HCT116 (cell line): ENCODE measurements around the gene DCTN3. TPM values are rescaled to one million over a fixed set of nuclear protein-coding genes. Genes with fewer than 3 reads are reported as not detected.

Source experiments
- ATAC-seq: fragments of 200-7000 bp; cut with Tn5 transposase; 2 replicates; pipeline ENCODE4 v1.9.1; 2020; ENCODE audit warnings: mild to moderate bottlenecking, moderate library complexity
- BruUV-seq: library from RNA; stranded (reverse); fragments of 400-500 nt; replicated peaks from 2 replicates; lab custom pipeline; 2021; lab: Mats Ljungman, UMichigan
- CTCF ChIA-PET: fragments of 300-600 bp; sonication (Branson Sonifier 250); formaldehyde crosslinking; loops from one replicate; lab custom pipeline; 2021; ENCODE audit warnings: antibody characterized with exemption; lab: Charles Lee
- POLR2A ChIA-PET: fragments of 300-600, 350-600 bp; sonication (Branson Sonifier 250); formaldehyde crosslinking; loops from one replicate; lab custom pipeline; 2021; ENCODE audit warnings: antibody characterized with exemption; lab: Charles Lee
- RAD21 ChIA-PET, 2 experiments: fragments of 300-600 bp; sonication (Branson Sonifier 250); formaldehyde crosslinking; loops; one replicate each; lab custom pipeline; 2023; ENCODE audit warnings: low total read pairs in 2 of 2; ENCODE audit not compliant: uncharacterized antibody in 2 of 2, unreplicated experiment in 2 of 2, low non-redundant PET in 1 of 2; lab: Charles Lee
- DNase-seq: peaks from one replicate; pipeline ENCODE4 v3.0.0-alpha.2; 2010; ENCODE audit warnings: low read depth, low spot score
- H2AFZ ChIP-seq: fragments of 200-600 bp; shearing (Covaris generic), sonication (generic); 2 replicates; pipeline ENCODE4 v1.6.1; 2017; ENCODE audit warnings: low read depth, mixed run types, mixed read lengths, antibody characterized with exemption, low read length; ENCODE audit not compliant: poor library complexity, severe bottlenecking
- H3K27ac ChIP-seq: 2 replicates; pipeline ENCODE4 v1.5.1; 2012; ENCODE audit warnings: low read depth, low read length
- H3K27me3 ChIP-seq: fragments of 200-600 bp; sonication (generic); 2 replicates; pipeline ENCODE4 v1.6.1; 2016; ENCODE audit warnings: mixed run types, low read length, mixed read lengths; ENCODE audit not compliant: insufficient read depth
- H3K36me3 ChIP-seq, 2 experiments: fragments of 200-500 bp in 1 of 2; fragments of 200-600 bp in 1 of 2; sonication (Bioruptor generic) in 1 of 2; sonication (generic) in 1 of 2; 2 replicates each; pipeline versions ENCODE4 v1.5.1 to v1.6.1; 2014 to 2016; ENCODE audit warnings: low read length in 2 of 2, inconsistent platforms in 1 of 2, mixed read lengths in 1 of 2, mixed run types in 1 of 2; ENCODE audit not compliant: insufficient read depth in 2 of 2, control insufficient read depth in 1 of 2
- H3K4me1 ChIP-seq, 2 experiments: fragments of 200-600 bp in 1 of 2; sonication (generic) in 1 of 2; 2 replicates each; pipeline versions ENCODE4 v1.5.1 to v1.6.1; 2012 to 2017; ENCODE audit warnings: low read length in 2 of 2, inconsistent platforms in 1 of 2, mild to moderate bottlenecking in 1 of 2, mixed read lengths in 1 of 2, mixed run types in 1 of 2, moderate library complexity in 1 of 2; ENCODE audit not compliant: insufficient read depth in 2 of 2, control insufficient read depth in 1 of 2
- H3K4me2 ChIP-seq: fragments of 200-600 bp; sonication (generic); 2 replicates; pipeline ENCODE4 v1.6.1; 2017; ENCODE audit warnings: mixed run types, low read length, mixed read lengths
- H3K4me3 ChIP-seq, 2 experiments: fragments of 200-600 bp in 1 of 2; sonication (generic) in 1 of 2; replicated peaks in 1 of 2; 2 replicates each; pipeline ENCODE4 v1.5.1; 2011 to 2016; ENCODE audit warnings: low read length in 2 of 2, control low read depth in 1 of 2, low read depth in 1 of 2, mild to moderate bottlenecking in 1 of 2, mixed read lengths in 1 of 2, mixed run types in 1 of 2
- H3K79me2 ChIP-seq: fragments of 200-600 bp; sonication (generic); 2 replicates; pipeline ENCODE4 v1.6.1; 2017; ENCODE audit warnings: mild to moderate bottlenecking, mixed run types, low read length, moderate library complexity, mixed read lengths; ENCODE audit not compliant: insufficient read depth
- H3K9ac ChIP-seq: fragments of 200-600 bp; sonication (generic); 2 replicates; pipeline ENCODE4 v1.6.1; 2016; ENCODE audit warnings: low read length, mixed read lengths
- H3K9me2 ChIP-seq: fragments of 200-600 bp; sonication (generic), shearing (Covaris generic); 2 replicates; pipeline ENCODE4 v1.6.1; 2017; ENCODE audit warnings: mixed run types, mild to moderate bottlenecking, moderate library complexity; ENCODE audit not compliant: insufficient read depth
- H3K9me3 ChIP-seq, 2 experiments: fragments of 200-500 bp in 1 of 2; fragments of 200-600 bp in 1 of 2; sonication (Bioruptor generic) in 1 of 2; sonication (generic) in 1 of 2; 2 replicates each; pipeline ENCODE4 v1.6.1; 2014 to 2017; ENCODE audit warnings: low read length in 2 of 2, mixed read lengths in 2 of 2, inconsistent platforms in 1 of 2, low read depth in 1 of 2, mild to moderate bottlenecking in 1 of 2, mixed run types in 1 of 2, moderate library complexity in 1 of 2; ENCODE audit not compliant: control insufficient read depth in 1 of 2, insufficient read depth in 1 of 2
- H4K20me1 ChIP-seq: fragments of 200-600 bp; sonication (generic), shearing (Covaris generic); 2 replicates; pipeline ENCODE4 v1.6.1; 2017; ENCODE audit warnings: mixed run types, mild to moderate bottlenecking, moderate library complexity; ENCODE audit not compliant: insufficient read depth
- CEBPB ChIP-seq: IDR thresholded peaks from 2 replicates; pipeline ENCODE4 v1.6.1; 2012; ENCODE audit warnings: low read depth
- EGR1 ChIP-seq: IDR thresholded peaks from 2 replicates; pipeline ENCODE4 v1.6.1; 2012; ENCODE audit warnings: low read depth
- ELF1 ChIP-seq: IDR thresholded peaks from 2 replicates; pipeline ENCODE4 v1.6.1; 2012; ENCODE audit warnings: low read depth, borderline replicate concordance
- POLR2A ChIP-seq: IDR thresholded peaks from 2 replicates; pipeline ENCODE4 v1.7.0; 2011; ENCODE audit warnings: borderline replicate concordance; ENCODE audit not compliant: insufficient read depth, insufficient read length; ENCODE audit errors: extremely low read depth
- POLR2AphosphoS5 ChIP-seq: IDR thresholded peaks from 2 replicates; pipeline ENCODE4 v1.6.1; 2011; ENCODE audit warnings: mild to moderate bottlenecking, low read depth, low read length, moderate library complexity
- YY1 ChIP-seq: IDR thresholded peaks from 2 replicates; pipeline ENCODE4 v1.6.1; 2011; ENCODE audit warnings: low read length, low read depth, moderate library complexity, mild to moderate bottlenecking; ENCODE audit not compliant: insufficient replicate concordance; ENCODE audit errors: extremely low read depth
- intact Hi-C: fragments of 100-400 bp; cut with micrococcal nuclease; formaldehyde crosslinking; loops from 2 replicates; pipeline ENCODE4 v1.10.0; 2022
- total RNA-seq: library from RNA; stranded (reverse); gene quantifications from one replicate; pipeline ENCODE4 v1.2.1, GENCODE V29; 2021; ENCODE audit not compliant: unreplicated experiment
- TF ChIP-seq, protein P1 (sequence below): IDR thresholded peaks from 2 replicates; pipeline ENCODE4 v1.6.1; 2012; ENCODE audit warnings: low read depth

Gene DCTN3
- total RNA-seq, 1 experiment from 2014 or later = 64.0 TPM

DNA sequence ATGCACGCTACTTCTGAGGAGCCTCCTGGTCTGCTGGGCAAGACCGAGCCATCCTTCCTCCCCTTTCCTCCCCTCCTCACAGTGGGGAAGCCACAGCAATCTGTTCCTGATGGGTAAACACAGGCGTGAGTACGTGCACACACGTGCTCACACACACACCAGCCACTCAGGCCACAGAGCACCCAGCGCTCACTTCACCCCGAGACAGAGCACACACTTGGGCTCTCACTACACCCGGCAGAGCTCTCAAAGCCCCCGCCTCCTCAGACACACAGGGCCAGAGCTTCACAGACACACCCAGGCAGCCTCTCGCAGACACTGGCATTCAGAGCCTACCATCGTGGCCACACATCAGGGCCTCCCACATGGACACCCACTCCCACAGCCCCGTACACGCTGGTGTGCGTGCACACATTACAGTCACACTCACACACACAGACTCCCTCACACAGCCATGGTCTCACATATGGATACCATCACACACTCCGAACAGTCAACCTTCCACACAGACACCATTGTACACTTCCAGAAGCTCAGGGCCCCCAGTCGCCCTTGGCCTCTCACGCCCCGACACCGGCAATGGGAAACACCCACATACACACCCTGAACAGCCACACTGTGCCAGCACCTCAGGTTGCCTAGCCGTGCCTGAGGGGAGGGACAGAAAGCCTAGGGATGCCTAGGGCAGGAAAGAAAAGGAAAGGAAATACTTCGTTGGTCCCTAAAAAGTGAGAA is 44.3 kb downstream of the DCTN3 start:
- Histone ChIP-seq H3K9ac (no peak overlapping the region), H2AFZ (no peak overlapping the region), H3K4me2 (no peak overlapping the region), H3K9me3 (no peaks in the 10 kb centered on the region), H3K36me3 (no peaks in the 10 kb centered on the region), H3K4me1 (no peaks in the 10 kb centered on the region; a peak in 1 of 4 replicates), H3K9me2 (no peaks in the 10 kb centered on the region), H3K27ac (no peak overlapping the region), H4K20me1 (no peaks in the 10 kb centered on the region), H3K27me3 (no peaks in the 10 kb centered on the region), H3K4me3 (no peak overlapping the region), H3K79me2 (no peaks in the 10 kb centered on the region)
- POLR2A ChIA-PET = no interaction called here
- no peak for DNase-seq
- CTCF ChIA-PET = no interaction called here
- no TSS peak for BruUV-seq
- TF ChIP-seq, protein P1, sequence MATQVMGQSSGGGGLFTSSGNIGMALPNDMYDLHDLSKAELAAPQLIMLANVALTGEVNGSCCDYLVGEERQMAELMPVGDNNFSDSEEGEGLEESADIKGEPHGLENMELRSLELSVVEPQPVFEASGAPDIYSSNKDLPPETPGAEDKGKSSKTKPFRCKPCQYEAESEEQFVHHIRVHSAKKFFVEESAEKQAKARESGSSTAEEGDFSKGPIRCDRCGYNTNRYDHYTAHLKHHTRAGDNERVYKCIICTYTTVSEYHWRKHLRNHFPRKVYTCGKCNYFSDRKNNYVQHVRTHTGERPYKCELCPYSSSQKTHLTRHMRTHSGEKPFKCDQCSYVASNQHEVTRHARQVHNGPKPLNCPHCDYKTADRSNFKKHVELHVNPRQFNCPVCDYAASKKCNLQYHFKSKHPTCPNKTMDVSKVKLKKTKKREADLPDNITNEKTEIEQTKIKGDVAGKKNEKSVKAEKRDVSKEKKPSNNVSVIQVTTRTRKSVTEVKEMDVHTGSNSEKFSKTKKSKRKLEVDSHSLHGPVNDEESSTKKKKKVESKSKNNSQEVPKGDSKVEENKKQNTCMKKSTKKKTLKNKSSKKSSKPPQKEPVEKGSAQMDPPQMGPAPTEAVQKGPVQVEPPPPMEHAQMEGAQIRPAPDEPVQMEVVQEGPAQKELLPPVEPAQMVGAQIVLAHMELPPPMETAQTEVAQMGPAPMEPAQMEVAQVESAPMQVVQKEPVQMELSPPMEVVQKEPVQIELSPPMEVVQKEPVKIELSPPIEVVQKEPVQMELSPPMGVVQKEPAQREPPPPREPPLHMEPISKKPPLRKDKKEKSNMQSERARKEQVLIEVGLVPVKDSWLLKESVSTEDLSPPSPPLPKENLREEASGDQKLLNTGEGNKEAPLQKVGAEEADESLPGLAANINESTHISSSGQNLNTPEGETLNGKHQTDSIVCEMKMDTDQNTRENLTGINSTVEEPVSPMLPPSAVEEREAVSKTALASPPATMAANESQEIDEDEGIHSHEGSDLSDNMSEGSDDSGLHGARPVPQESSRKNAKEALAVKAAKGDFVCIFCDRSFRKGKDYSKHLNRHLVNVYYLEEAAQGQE = no peak
- TF ChIP-seq POLR2A (no peak), ELF1 (no peak), YY1 (no peak), CEBPB (no peak), EGR1 (no peak), POLR2AphosphoS5 (no peak)
- RAD21 ChIA-PET = no interaction called here
- no peak for ATAC-seq
- intact Hi-C loops = no loop called here
